ENCODE data around the gene CGREF1.

Gene CGREF1

GRCh38 chr2:27118525-27119329 is at the start of gene CGREF1:
TSS of gene CGREF1 (minus strand) at chr2:27119128. CDS start at chr2:27104366, 14,762 bp downstream.
- TF ChIP-seq CTCF (IDR thresholded peaks at IDR 0.05) = no peak

- no peak for TF ChIP-seq CTCF (IDR thresholded peaks at IDR 0.05)
These were observed 46.2 kb upstream of the CGREF1 start for GRCh38 chr2:27164960-27165763.

- TF ChIP-seq CTCF (IDR thresholded peaks at IDR 0.05) = no peak
These were observed 43.5 kb upstream of the CGREF1 start for GRCh38 chr2:27162151-27163121.

GRCh38 chr2:27160191-27160590 is 41.3 kb upstream of the CGREF1 start:
- TF ChIP-seq CTCF (IDR thresholded peaks at IDR 0.05) = no peak

GRCh38 chr2:27159271-27159670 is 40.3 kb upstream of the CGREF1 start:
- no peak for TF ChIP-seq CTCF (IDR thresholded peaks at IDR 0.05)

GRCh38 chr2:27158468-27158867 is 39.5 kb upstream of the CGREF1 start:
- no peak for TF ChIP-seq CTCF (IDR thresholded peaks at IDR 0.05)

GRCh38 chr2:27155069-27155520 is 36.2 kb upstream of the CGREF1 start:
- TF ChIP-seq CTCF (IDR thresholded peaks at IDR 0.05) = no peak
